Mesenchymal stem cell (in vitro differentiated cells and primary cell): ENCODE data around the gene IL20RA.
"Not testable (repeated sequence)": the region's sequence is repeated elsewhere in the genome, so short reads cannot be mapped to it uniquely, and the experiment has no call there.

Experiments
- DNase-seq: peaks from one replicate; pipeline ENCODE4 v3.0.0-alpha.2; 2013
- H2AFZ ChIP-seq: one replicate; pipeline ENCODE4 v1.6.1; 2013; ENCODE audit warnings: low read depth, mild to moderate bottlenecking, control low read depth, inconsistent platforms, low read length, moderate library complexity
- H2AK5ac ChIP-seq: 2 replicates; pipeline ENCODE4 v1.6.1; 2013; ENCODE audit warnings: low read length, moderate library complexity, mild to moderate bottlenecking, inconsistent platforms; ENCODE audit not compliant: severe bottlenecking
- H2BK120ac ChIP-seq: one replicate; pipeline ENCODE4 v1.6.1; 2013; ENCODE audit warnings: low read depth, mild to moderate bottlenecking, inconsistent platforms, low read length, moderate library complexity
- H2BK12ac ChIP-seq, 2 experiments: one replicate each; pipeline ENCODE4 v1.6.1; 2013; ENCODE audit warnings: inconsistent platforms in 2 of 2, low read length in 2 of 2, mild to moderate bottlenecking in 2 of 2, moderate library complexity in 2 of 2, control low read depth in 1 of 2
- H2BK15ac ChIP-seq: one replicate; pipeline ENCODE4 v1.6.1; 2013; ENCODE audit warnings: mild to moderate bottlenecking, low read depth, inconsistent platforms; ENCODE audit not compliant: poor library complexity, severe bottlenecking
- H2BK5ac ChIP-seq: 2 replicates; pipeline ENCODE4 v1.6.1; 2013; ENCODE audit warnings: low read depth, mild to moderate bottlenecking, low read length, control low read depth, inconsistent platforms; ENCODE audit not compliant: poor library complexity, severe bottlenecking
- H3K14ac ChIP-seq, 2 experiments: one replicate each; pipeline ENCODE4 v1.6.1; 2013; ENCODE audit warnings: inconsistent platforms in 2 of 2, low read length in 2 of 2, control low read depth in 1 of 2, mild to moderate bottlenecking in 1 of 2, moderate library complexity in 1 of 2
- H3K18ac ChIP-seq, 2 experiments: one replicate each; pipeline ENCODE4 v1.6.1; 2013; ENCODE audit warnings: inconsistent platforms in 2 of 2, low read length in 2 of 2, control low read depth in 1 of 2, low read depth in 1 of 2, mild to moderate bottlenecking in 1 of 2
- H3K23ac ChIP-seq, 2 experiments: one replicate each; pipeline ENCODE4 v1.6.1; 2013; ENCODE audit warnings: inconsistent platforms in 2 of 2, low read length in 2 of 2, mild to moderate bottlenecking in 2 of 2, moderate library complexity in 2 of 2, control low read depth in 1 of 2
- H3K27ac ChIP-seq: 2 replicates; pipeline ENCODE4 v1.5.1; 2013; ENCODE audit warnings: mild to moderate bottlenecking, moderate library complexity, low read length, control low read depth, inconsistent platforms; ENCODE audit not compliant: poor library complexity, severe bottlenecking
- H3K27me3 ChIP-seq, 2 experiments: 2 replicates each; pipeline versions ENCODE4 v1.6.1 to v1.7.0; 2013; ENCODE audit warnings: low read length in 2 of 2, mild to moderate bottlenecking in 2 of 2, moderate library complexity in 2 of 2, control low read depth in 1 of 2, inconsistent platforms in 1 of 2; ENCODE audit not compliant: control insufficient read depth in 1 of 2, insufficient read depth in 1 of 2
- H3K36me3 ChIP-seq, 2 experiments: 2 replicates each; pipeline versions ENCODE4 v1.6.1 to v1.7.0; 2013; ENCODE audit warnings: low read length in 2 of 2, control low read depth in 1 of 2, inconsistent platforms in 1 of 2, low read depth in 1 of 2, mild to moderate bottlenecking in 1 of 2; ENCODE audit not compliant: insufficient read depth in 2 of 2, control insufficient read depth in 1 of 2
- H3K4ac ChIP-seq, 2 experiments: one replicate each; pipeline ENCODE4 v1.6.1; 2013; ENCODE audit warnings: inconsistent platforms in 2 of 2, low read length in 2 of 2, mild to moderate bottlenecking in 2 of 2, moderate library complexity in 2 of 2, control low read depth in 1 of 2, low read depth in 1 of 2
- H3K4me1 ChIP-seq: 2 replicates; pipeline ENCODE4 v1.6.1; 2013; ENCODE audit warnings: low read depth, low read length, control low read depth; ENCODE audit not compliant: control insufficient read depth, insufficient read depth
- H3K4me2 ChIP-seq: 2 replicates; pipeline ENCODE4 v1.6.1; 2013; ENCODE audit warnings: low read length, mild to moderate bottlenecking, inconsistent platforms; ENCODE audit not compliant: poor library complexity, severe bottlenecking
- H3K4me3 ChIP-seq, 2 experiments: 2 replicates each; pipeline versions ENCODE4 v1.5.1 to v1.7.0; 2013; ENCODE audit warnings: low read length in 2 of 2, mild to moderate bottlenecking in 2 of 2, control low read depth in 1 of 2, low read depth in 1 of 2; ENCODE audit not compliant: insufficient read depth in 1 of 2
- H3K79me1 ChIP-seq: replicated peaks from 2 replicates; pipeline ENCODE4 v1.6.1; 2013; ENCODE audit warnings: mild to moderate bottlenecking, control low read depth, low read length, inconsistent platforms; ENCODE audit not compliant: poor library complexity, severe bottlenecking
- H3K9ac ChIP-seq: 2 replicates; pipeline ENCODE4 v1.7.0; 2013; ENCODE audit warnings: mild to moderate bottlenecking, low read length, moderate library complexity
- H3K9me3 ChIP-seq: 2 replicates; pipeline ENCODE4 v1.7.0; 2013; ENCODE audit warnings: mild to moderate bottlenecking, low read length; ENCODE audit not compliant: control insufficient read depth
- H4K8ac ChIP-seq: one replicate; pipeline ENCODE4 v1.6.1; 2013; ENCODE audit warnings: inconsistent platforms, mild to moderate bottlenecking, low read length, moderate library complexity
- H4K91ac ChIP-seq: one replicate; pipeline ENCODE4 v1.6.1; 2013; ENCODE audit warnings: mild to moderate bottlenecking, low read length, inconsistent platforms
- WGBS: methylation state at CpG from one replicate; pipeline ENCODE4 v1.1.7; 2013; ENCODE audit warnings: mixed read lengths; 5-methylcytosine and 5-hydroxymethylcytosine counted together

The IL20RA gene

GRCh38 chr6:136961848-136962247, 82.9 kb downstream of the IL20RA start:
- H2AK5ac ChIP-seq, result no peak overlapping the region
- H3K79me1 ChIP-seq, result no peaks in the 10 kb centered on the region
- H3K27me3 ChIP-seq, result peaks cover 23 to 24% of the 10 kb centered on the region in 2 experiments
- no peak overlapping the region for H4K8ac ChIP-seq
- no peak overlapping the region for H3K27ac ChIP-seq
- no peak overlapping the region for H2BK120ac ChIP-seq
- DNase-seq, result no peak
- 86% methylated on average over 4 of the region's 5 CpGs for WGBS
- H3K23ac ChIP-seq, result no peak overlapping the region
- no peak overlapping the region for H3K4me3 ChIP-seq
- H3K4ac ChIP-seq, result no peak overlapping the region
- no peaks in the 10 kb centered on the region for H3K9me3 ChIP-seq
- H4K91ac ChIP-seq, result no peak overlapping the region
- no peak overlapping the region for H2BK15ac ChIP-seq
- no peak overlapping the region for H3K14ac ChIP-seq
- no peak overlapping the region for H2BK5ac ChIP-seq
- H3K4me1 ChIP-seq, result peaks cover 2% of the 10 kb centered on the region
- no peak overlapping the region for H2BK12ac ChIP-seq
- no peak overlapping the region for H3K9ac ChIP-seq
- no peaks in the 10 kb centered on the region for H3K36me3 ChIP-seq
- no peak overlapping the region for H2AFZ ChIP-seq
- H3K4me2 ChIP-seq, result no peak overlapping the region
- H3K18ac ChIP-seq, result no peak overlapping the region

DNA sequence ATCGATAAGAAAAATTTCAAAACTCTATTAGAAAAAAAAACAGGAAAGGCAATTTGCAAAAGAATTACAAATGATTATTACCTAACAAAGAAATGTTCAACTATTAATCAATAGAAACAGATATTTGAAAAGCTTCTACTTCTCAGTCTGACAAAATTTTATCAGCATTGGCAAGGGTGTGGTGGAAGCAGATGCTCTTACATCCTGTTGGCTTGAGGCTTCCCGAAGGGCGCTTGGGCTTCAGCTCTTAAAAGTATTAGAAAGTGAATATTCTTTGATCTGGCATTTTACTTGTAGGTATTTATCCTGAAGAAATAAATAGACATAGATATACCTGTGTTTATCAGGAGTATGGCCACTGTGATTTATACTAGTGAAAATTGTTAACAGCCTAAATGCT, 84.0 kb downstream of the IL20RA start:
- Histone ChIP-seq H3K23ac (no peak overlapping the region), H2BK15ac (no peak overlapping the region), H3K27ac (no peak overlapping the region), H2AFZ (no peak overlapping the region), H3K4ac (no peak overlapping the region), H3K9me3 (no peaks in the 10 kb centered on the region), H4K8ac (no peak overlapping the region), H3K18ac (no peak overlapping the region), H3K4me2 (no peak overlapping the region), H4K91ac (no peak overlapping the region), H3K79me1 (no peaks in the 10 kb centered on the region), H3K4me3 (no peak overlapping the region), H3K27me3 (peaks cover 19 to 24% of the 10 kb centered on the region in 2 experiments), H2BK120ac (no peak overlapping the region), H3K14ac (no peak overlapping the region), H3K4me1 (peaks cover 2% of the 10 kb centered on the region), H3K36me3 (no peaks in the 10 kb centered on the region), H2BK12ac (no peak overlapping the region), H2BK5ac (no peak overlapping the region), H2AK5ac (no peak overlapping the region), H3K9ac (no peak overlapping the region)
- 80% methylated on average over 1 of the region's 3 CpGs for WGBS
- no peak for DNase-seq

GRCh38 chr6:136959935-136960334, 84.8 kb downstream of the IL20RA start:
- H2BK120ac ChIP-seq, H4K8ac ChIP-seq, H3K79me1 ChIP-seq, H2BK5ac ChIP-seq, H3K36me3 ChIP-seq, H3K4ac ChIP-seq, H2BK12ac ChIP-seq, H3K9me3 ChIP-seq, H3K9ac ChIP-seq, H3K23ac ChIP-seq, H3K4me2 ChIP-seq, H3K4me1 ChIP-seq, H3K14ac ChIP-seq, DNase-seq, H4K91ac ChIP-seq, H3K4me3 ChIP-seq, H2AFZ ChIP-seq, H2AK5ac ChIP-seq, H3K18ac ChIP-seq, H3K27ac ChIP-seq, H2BK15ac ChIP-seq: not testable (repeated sequence)
- peaks cover 22 to 24% of the 10 kb centered on the region in 2 experiments for H3K27me3 ChIP-seq
- 82% methylated on average over 5 of the region's 6 CpGs for WGBS

DNA sequence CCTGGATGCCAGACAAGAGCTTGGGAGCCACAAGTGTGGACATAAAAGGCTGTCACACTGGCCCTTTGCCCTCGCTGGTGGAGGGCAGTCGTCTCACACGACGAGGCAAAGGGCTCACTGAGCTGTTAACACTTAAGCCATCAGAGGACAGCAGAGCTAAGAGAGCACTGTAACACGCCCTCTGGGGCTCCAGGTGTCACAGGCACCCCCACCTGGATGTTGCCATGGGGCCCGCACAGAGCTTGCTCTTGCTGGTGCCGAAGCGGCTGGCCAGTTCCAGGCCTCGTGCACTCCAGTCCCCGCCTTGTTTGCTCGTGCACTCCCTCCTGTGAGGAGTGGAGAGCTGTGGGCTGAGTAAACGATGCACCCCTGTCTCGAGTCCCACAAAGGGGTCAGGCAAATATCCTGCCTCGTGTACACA, 85.3 kb downstream of the IL20RA start:
- Histone ChIP-seq H3K27ac (no peak overlapping the region), H2BK5ac (no peak overlapping the region), H3K4me2 (no peak overlapping the region), H3K23ac (no peak overlapping the region), H3K9me3 (no peaks in the 10 kb centered on the region), H3K4me3 (no peak overlapping the region), H3K36me3 (no peaks in the 10 kb centered on the region), H4K91ac (no peak overlapping the region), H3K4me1 (peaks cover 2% of the 10 kb centered on the region), H3K27me3 (peaks cover 24% of the 10 kb centered on the region in 2 experiments), H2AFZ (no peak overlapping the region), H2BK15ac (no peak overlapping the region), H3K18ac (no peak overlapping the region), H2BK120ac (no peak overlapping the region), H4K8ac (no peak overlapping the region), H3K14ac (no peak overlapping the region), H2AK5ac (no peak overlapping the region), H3K9ac (no peak overlapping the region), H3K4ac (no peak overlapping the region), H3K79me1 (no peaks in the 10 kb centered on the region), H2BK12ac (no peak overlapping the region)
- no peak for DNase-seq
- WGBS, result 64% methylated on average over 13 of the region's 14 CpGs
